ENCODE data around the gene HPSE2.

HPSE2 gene

GRCh38 chr10:98449287-98449686, 786.4 kb downstream of the HPSE2 start:
- Histone ChIP-seq H3K9ac (ENCODE audit: low read depth, low read length) (no peak overlapping the region), H3K27me3 (ENCODE audit: control insufficient read depth, insufficient read depth, low read length) (no peaks in the 10 kb centered on the region), H3K4me3 (ENCODE audit: low read depth, low read length) (no peak overlapping the region), H3K27ac (ENCODE audit: low read depth, low read length) (no peak overlapping the region), H3K9me3 (ENCODE audit: control insufficient read depth, insufficient read depth, low read length) (no peaks in the 10 kb centered on the region), H3K36me3 (ENCODE audit: control insufficient read depth, insufficient read depth, low read length) (peaks cover 12% of the 10 kb centered on the region), H3K4me1 (ENCODE audit: control insufficient read depth, insufficient read depth, low read length) (peaks cover 9% of the 10 kb centered on the region)

GRCh38 chr10:98446661-98447221, 788.9 kb downstream of the HPSE2 start, which contains the start of gene HPS1:
Gene HPS1, minus strand, starts transcription at chr10:98446935. Its CDS starts 3,695 bp downstream, at chr10:98443240.
- H3K9ac ChIP-seq (ENCODE audit: low read depth, low read length), result peak within 1 kb of the TSS; percentile 77
- peak within 1 kb of the TSS; percentile 37 for H3K27ac ChIP-seq (ENCODE audit: low read depth, low read length)
- H3K4me1 ChIP-seq (ENCODE audit: control insufficient read depth, insufficient read depth, low read length), result peaks cover 6% of the 10 kb centered on the region
- H3K27me3 ChIP-seq (ENCODE audit: control insufficient read depth, insufficient read depth, low read length), result no peaks in the 10 kb centered on the region
- peaks cover 33% of the 10 kb centered on the region for H3K36me3 ChIP-seq (ENCODE audit: control insufficient read depth, insufficient read depth, low read length)
- peak within 1 kb of the TSS; percentile 77 for H3K4me3 ChIP-seq (ENCODE audit: low read depth, low read length)
- H3K9me3 ChIP-seq (ENCODE audit: control insufficient read depth, insufficient read depth, low read length), result no peaks in the 10 kb centered on the region

- Histone ChIP-seq H3K9me3 (ENCODE audit: control insufficient read depth, insufficient read depth, low read length) (no peaks in the 10 kb centered on the region), H3K27ac (ENCODE audit: low read depth, low read length) (peak overlapping the region; percentile 37), H3K4me3 (ENCODE audit: low read depth, low read length) (peak overlapping the region; percentile 77)
Observed at GRCh38 chr10:98446151-98446660, 789.4 kb downstream of the HPSE2 start.

GRCh38 chr10:98445200-98445812, 790.3 kb downstream of the HPSE2 start:
- no peak overlapping the region for H3K4me3 ChIP-seq (ENCODE audit: low read depth, low read length)
- no peak overlapping the region for H3K27ac ChIP-seq (ENCODE audit: low read depth, low read length)
- peaks cover 47% of the 10 kb centered on the region for H3K36me3 ChIP-seq (ENCODE audit: control insufficient read depth, insufficient read depth, low read length)
- no peaks in the 10 kb centered on the region for H3K27me3 ChIP-seq (ENCODE audit: control insufficient read depth, insufficient read depth, low read length)
- H3K4me1 ChIP-seq (ENCODE audit: control insufficient read depth, insufficient read depth, low read length), result peaks cover 6% of the 10 kb centered on the region
- H3K9ac ChIP-seq (ENCODE audit: low read depth, low read length), result no peak overlapping the region
- H3K9me3 ChIP-seq (ENCODE audit: control insufficient read depth, insufficient read depth, low read length), result no peaks in the 10 kb centered on the region

More at GRCh38 chr10:98446151-98446660, 789.4 kb downstream of the HPSE2 start:
- Histone ChIP-seq H3K9ac (ENCODE audit: low read depth, low read length) (peak overlapping the region; percentile 77), H3K36me3 (ENCODE audit: control insufficient read depth, insufficient read depth, low read length) (peaks cover 38% of the 10 kb centered on the region), H3K27me3 (ENCODE audit: control insufficient read depth, insufficient read depth, low read length) (no peaks in the 10 kb centered on the region), H3K4me1 (ENCODE audit: control insufficient read depth, insufficient read depth, low read length) (peaks cover 6% of the 10 kb centered on the region)

- no peak overlapping the region for H3K27ac ChIP-seq (ENCODE audit: low read depth, low read length)
- H3K4me1 ChIP-seq (ENCODE audit: control insufficient read depth, insufficient read depth, low read length), result peaks cover 6% of the 10 kb centered on the region
- no peaks in the 10 kb centered on the region for H3K27me3 ChIP-seq (ENCODE audit: control insufficient read depth, insufficient read depth, low read length)
- H3K4me3 ChIP-seq (ENCODE audit: low read depth, low read length), result no peak overlapping the region
- H3K9me3 ChIP-seq (ENCODE audit: control insufficient read depth, insufficient read depth, low read length), result no peaks in the 10 kb centered on the region
- H3K9ac ChIP-seq (ENCODE audit: low read depth, low read length), result no peak overlapping the region
- peaks cover 56% of the 10 kb centered on the region for H3K36me3 ChIP-seq (ENCODE audit: control insufficient read depth, insufficient read depth, low read length)
Observed at GRCh38 chr10:98444314-98445006, 791.2 kb downstream of the HPSE2 start.

GRCh38 chr10:98438715-98439114, 796.9 kb downstream of the HPSE2 start:
- Histone ChIP-seq H3K9me3 (ENCODE audit: control insufficient read depth, insufficient read depth, low read length) (no peaks in the 10 kb centered on the region), H3K36me3 (ENCODE audit: control insufficient read depth, insufficient read depth, low read length) (peaks cover 64% of the 10 kb centered on the region), H3K27me3 (ENCODE audit: control insufficient read depth, insufficient read depth, low read length) (no peaks in the 10 kb centered on the region)

GRCh38 chr10:98436704-98437103, 798.9 kb downstream of the HPSE2 start:
- Histone ChIP-seq H3K9ac (ENCODE audit: low read depth, low read length) (no peak overlapping the region), H3K27me3 (ENCODE audit: control insufficient read depth, insufficient read depth, low read length) (no peaks in the 10 kb centered on the region), H3K36me3 (ENCODE audit: control insufficient read depth, insufficient read depth, low read length) (peaks cover 62% of the 10 kb centered on the region), H3K27ac (ENCODE audit: low read depth, low read length) (no peak overlapping the region), H3K9me3 (ENCODE audit: control insufficient read depth, insufficient read depth, low read length) (peaks cover 6% of the 10 kb centered on the region), H3K4me3 (ENCODE audit: low read depth, low read length) (no peak overlapping the region), H3K4me1 (ENCODE audit: control insufficient read depth, insufficient read depth, low read length) (no peaks in the 10 kb centered on the region)

More at GRCh38 chr10:98438715-98439114, 796.9 kb downstream of the HPSE2 start:
- Histone ChIP-seq H3K9ac (ENCODE audit: low read depth, low read length) (no peak overlapping the region), H3K4me1 (ENCODE audit: control insufficient read depth, insufficient read depth, low read length) (no peaks in the 10 kb centered on the region), H3K27ac (ENCODE audit: low read depth, low read length) (no peak overlapping the region), H3K4me3 (ENCODE audit: low read depth, low read length) (no peak overlapping the region)

- Histone ChIP-seq H3K27me3 (ENCODE audit: control insufficient read depth, insufficient read depth, low read length) (no peaks in the 10 kb centered on the region), H3K27ac (ENCODE audit: low read depth, low read length) (no peak overlapping the region), H3K9ac (ENCODE audit: low read depth, low read length) (no peak overlapping the region), H3K4me3 (ENCODE audit: low read depth, low read length) (no peak overlapping the region), H3K9me3 (ENCODE audit: control insufficient read depth, insufficient read depth, low read length) (peaks cover 6% of the 10 kb centered on the region), H3K4me1 (ENCODE audit: control insufficient read depth, insufficient read depth, low read length) (no peaks in the 10 kb centered on the region), H3K36me3 (ENCODE audit: control insufficient read depth, insufficient read depth, low read length) (peaks cover 61% of the 10 kb centered on the region)
Observed at GRCh38 chr10:98435178-98435577, 800.5 kb downstream of the HPSE2 start.

GRCh38 chr10:98433881-98434732, 801.5 kb downstream of the HPSE2 start:
- Histone ChIP-seq H3K9me3 (ENCODE audit: control insufficient read depth, insufficient read depth, low read length) (peaks cover 6% of the 10 kb centered on the region), H3K36me3 (ENCODE audit: control insufficient read depth, insufficient read depth, low read length) (peaks cover 61% of the 10 kb centered on the region), H3K4me1 (ENCODE audit: control insufficient read depth, insufficient read depth, low read length) (no peaks in the 10 kb centered on the region), H3K27me3 (ENCODE audit: control insufficient read depth, insufficient read depth, low read length) (no peaks in the 10 kb centered on the region), H3K27ac (ENCODE audit: low read depth, low read length) (no peak overlapping the region), H3K9ac (ENCODE audit: low read depth, low read length) (no peak overlapping the region), H3K4me3 (ENCODE audit: low read depth, low read length) (no peak overlapping the region)

GRCh38 chr10:98433371-98433770, 802.3 kb downstream of the HPSE2 start:
- H3K27me3 ChIP-seq (ENCODE audit: control insufficient read depth, insufficient read depth, low read length), result no peaks in the 10 kb centered on the region
- no peak overlapping the region for H3K9ac ChIP-seq (ENCODE audit: low read depth, low read length)
- no peak overlapping the region for H3K4me3 ChIP-seq (ENCODE audit: low read depth, low read length)
- no peak overlapping the region for H3K27ac ChIP-seq (ENCODE audit: low read depth, low read length)
- H3K36me3 ChIP-seq (ENCODE audit: control insufficient read depth, insufficient read depth, low read length), result peaks cover 59% of the 10 kb centered on the region
- H3K4me1 ChIP-seq (ENCODE audit: control insufficient read depth, insufficient read depth, low read length), result no peaks in the 10 kb centered on the region
- H3K9me3 ChIP-seq (ENCODE audit: control insufficient read depth, insufficient read depth, low read length), result peaks cover 6% of the 10 kb centered on the region
